Omental fat pad (tissue), 4 donors: Measurements from ENCODE around the gene GNB2. TPM values are rescaled to one million over a fixed set of nuclear protein-coding genes. Genes with fewer than 3 reads are reported as not detected.

ENCODE experiments used
- ATAC-seq: fragments of 150-250 bp; one replicate; pipeline ENCODE4 v1.9.1; 2016; ENCODE audit warnings: mild to moderate bottlenecking, moderate library complexity; ENCODE audit not compliant: low FRiP score
- DNase-seq: peaks from one replicate; pipeline ENCODE4 v3.0.0-alpha.2; 2019; ENCODE audit warnings: low spot score
- total RNA-seq, 4 donors: library from RNA; depleted of rRNA; stranded (reverse); fragments of >200 nt; gene quantifications; one replicate each; pipeline ENCODE4 v1.1.0, GENCODE V29; 2016
- TF ChIP-seq, protein P1 (sequence below), 3 donors: fragments of 450-650 bp; IDR thresholded peaks; one replicate each; pipeline ENCODE4 v1.5.1; 2016 to 2017; ENCODE audit warnings: antibody characterized with exemption in 3 of 3, mild to moderate bottlenecking in 3 of 3, moderate library complexity in 2 of 3

GNB2 gene
- total RNA-seq = 100 to 1,000 TPM; 145 to 245 (median 203) TPM

DNA sequence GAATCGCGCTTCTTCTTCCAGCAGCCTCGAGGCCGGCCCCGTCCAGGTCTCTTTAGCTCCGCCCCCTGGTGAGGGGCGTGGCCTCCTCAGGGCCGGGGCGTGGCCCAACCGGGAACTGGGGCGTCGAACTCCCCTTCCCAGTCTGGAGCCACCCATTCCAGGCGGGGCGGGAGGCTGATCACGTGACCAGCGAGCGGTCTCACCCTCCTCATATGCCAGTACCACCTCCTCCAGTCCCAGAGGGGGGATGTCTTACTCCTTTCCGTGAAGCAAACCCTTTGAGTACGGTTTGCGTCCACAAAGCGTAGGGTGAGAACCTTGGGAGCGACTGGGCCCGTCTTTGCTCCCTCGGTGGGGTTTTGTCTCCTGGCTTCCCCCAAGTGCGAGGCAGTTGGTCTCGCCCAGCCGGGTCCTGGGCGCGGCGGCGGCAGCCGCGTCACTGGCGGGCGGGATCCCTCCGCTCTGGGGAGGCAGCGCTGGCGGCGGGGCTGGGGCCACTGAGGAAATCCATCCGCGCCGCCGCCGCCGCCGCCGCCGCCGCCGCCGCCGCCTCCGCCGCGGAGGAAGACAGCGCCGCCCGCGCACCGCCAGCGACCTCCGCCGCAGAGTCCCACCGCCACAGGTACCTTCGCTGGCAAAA is at the start of gene GNB2:
Gene GNB2 (plus strand): TSS at position 439 of the 640 bp plus-strand sequence. CDS start 2,526 bp downstream, outside the sequence.
- peak; percentile 93 for ATAC-seq
- TF ChIP-seq, protein P1, sequence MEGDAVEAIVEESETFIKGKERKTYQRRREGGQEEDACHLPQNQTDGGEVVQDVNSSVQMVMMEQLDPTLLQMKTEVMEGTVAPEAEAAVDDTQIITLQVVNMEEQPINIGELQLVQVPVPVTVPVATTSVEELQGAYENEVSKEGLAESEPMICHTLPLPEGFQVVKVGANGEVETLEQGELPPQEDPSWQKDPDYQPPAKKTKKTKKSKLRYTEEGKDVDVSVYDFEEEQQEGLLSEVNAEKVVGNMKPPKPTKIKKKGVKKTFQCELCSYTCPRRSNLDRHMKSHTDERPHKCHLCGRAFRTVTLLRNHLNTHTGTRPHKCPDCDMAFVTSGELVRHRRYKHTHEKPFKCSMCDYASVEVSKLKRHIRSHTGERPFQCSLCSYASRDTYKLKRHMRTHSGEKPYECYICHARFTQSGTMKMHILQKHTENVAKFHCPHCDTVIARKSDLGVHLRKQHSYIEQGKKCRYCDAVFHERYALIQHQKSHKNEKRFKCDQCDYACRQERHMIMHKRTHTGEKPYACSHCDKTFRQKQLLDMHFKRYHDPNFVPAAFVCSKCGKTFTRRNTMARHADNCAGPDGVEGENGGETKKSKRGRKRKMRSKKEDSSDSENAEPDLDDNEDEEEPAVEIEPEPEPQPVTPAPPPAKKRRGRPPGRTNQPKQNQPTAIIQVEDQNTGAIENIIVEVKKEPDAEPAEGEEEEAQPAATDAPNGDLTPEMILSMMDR (IDR thresholded peaks at IDR 0.05) = no peak
- peak; percentile 98 for DNase-seq

DNA sequence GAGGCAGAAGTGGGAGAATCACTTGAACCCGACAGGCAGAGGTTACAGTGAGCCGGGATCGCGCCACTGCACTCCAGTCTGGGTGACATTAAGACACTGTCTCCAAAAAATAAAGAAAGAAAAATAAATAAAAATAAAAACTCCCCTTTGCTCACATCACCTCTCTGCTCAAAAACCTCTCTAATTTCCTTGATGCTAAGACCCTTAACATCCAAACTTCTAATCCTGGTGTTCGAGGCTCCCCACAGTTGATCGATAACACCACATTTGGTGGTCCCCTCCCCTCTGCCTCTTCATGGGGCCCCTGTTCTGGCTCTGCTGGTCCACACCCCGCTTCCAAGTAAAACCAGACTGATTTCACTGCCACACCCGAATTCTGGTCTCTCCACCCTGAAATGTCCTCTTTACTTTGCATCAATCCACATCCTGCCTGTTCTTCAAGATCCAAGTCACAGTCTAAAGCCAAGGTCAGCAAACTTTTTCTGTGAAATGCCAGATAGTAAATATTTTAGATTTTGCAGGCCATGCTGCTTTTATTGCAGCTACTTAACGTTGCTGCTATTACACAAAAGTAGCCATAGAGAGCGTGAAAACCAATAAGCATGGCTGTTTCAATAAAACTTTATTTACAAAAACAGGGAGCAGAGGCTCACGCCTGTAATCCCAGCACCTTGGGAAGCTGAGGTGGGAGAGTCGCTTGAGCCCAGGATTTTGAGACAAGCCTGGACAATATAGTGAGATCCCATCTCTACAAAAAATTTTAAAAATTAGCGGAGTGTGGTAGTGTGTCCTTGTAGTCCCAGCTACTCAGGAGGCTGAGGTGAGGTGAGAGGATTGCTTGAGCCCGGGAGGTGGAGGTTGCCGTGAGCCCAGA is 49.4 kb upstream of the GNB2 start:
- ATAC-seq (no peak), DNase-seq (no peak)
- TF ChIP-seq, protein P1 (IDR thresholded peaks at IDR 0.05) = no peak

DNA sequence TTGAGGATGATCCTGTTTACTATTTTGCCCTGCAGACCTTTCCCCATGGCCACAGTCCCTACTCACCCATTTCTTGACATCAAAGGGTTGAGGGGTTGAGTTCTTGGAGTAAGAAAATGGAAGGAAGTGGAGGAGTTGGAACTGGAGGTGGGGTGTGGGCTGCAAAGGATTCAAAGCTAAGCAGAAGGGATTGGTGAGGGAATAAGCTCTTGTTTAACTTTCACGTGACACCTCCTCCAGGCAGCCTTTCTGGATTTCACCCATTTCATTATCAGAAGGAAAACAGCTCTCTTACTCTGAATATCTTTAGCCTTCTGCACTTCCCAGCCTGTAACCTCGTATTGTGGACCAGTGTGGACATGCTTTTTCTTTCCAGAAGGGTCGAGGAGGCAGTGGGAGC is 47.5 kb upstream of the GNB2 start:
- ATAC-seq (no peak), DNase-seq (no peak)
- TF ChIP-seq, protein P1 (IDR thresholded peaks at IDR 0.05) = no peak

DNA sequence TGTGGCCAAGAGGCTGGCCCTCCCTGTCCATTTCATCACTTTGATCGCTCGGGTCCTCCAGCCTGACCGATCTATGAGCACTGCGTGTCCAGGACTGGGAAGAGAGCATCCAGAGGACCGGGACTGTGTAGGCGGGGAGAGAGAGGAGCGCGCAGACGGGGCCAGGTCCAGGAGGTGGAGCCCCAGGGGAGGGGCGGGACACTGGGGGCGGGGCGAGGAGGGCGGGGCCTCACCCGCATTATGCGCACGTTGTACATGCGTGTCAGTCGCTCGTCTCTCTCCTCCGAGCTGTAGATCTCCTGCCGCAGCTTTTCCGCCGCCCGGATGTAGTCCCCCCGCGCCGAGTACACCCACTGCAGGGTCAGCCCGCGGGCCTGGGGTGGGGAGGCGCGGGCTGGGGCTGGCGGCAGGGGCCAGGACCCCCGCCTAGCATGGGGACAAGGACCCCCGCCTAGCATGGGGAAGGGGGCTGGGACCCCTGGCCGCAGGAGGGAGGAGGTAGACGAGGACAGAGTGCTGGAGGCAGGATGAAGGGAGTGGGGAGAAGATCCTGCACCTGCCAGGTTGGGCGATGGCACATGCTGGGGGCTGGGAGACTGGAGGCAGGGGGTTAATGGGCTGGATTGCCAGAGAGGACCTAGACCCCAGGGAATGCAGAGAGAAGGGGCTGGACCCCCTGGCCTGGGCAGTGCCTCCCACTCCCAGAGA is 46.9 kb upstream of the GNB2 start:
- peak; percentile 52 for DNase-seq
- peak; percentile 97 for ATAC-seq
- TF ChIP-seq, protein P1 (IDR thresholded peaks at IDR 0.05) = no peak

DNA sequence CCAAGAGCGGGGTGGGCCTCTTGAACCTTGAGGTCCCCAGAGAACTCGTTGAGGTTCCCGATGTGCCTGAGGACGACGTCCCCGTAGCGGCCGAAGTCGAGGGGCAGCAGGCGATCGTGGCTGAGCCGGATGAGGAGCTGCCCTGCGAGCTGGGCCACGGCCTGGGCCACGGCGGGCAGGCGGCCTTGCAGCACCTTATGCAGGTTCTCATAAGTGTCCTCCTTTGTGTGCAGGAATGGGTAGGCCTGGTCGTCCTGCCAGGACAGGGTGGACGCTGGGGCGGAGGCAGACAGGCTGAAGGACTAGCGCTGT is 46.3 kb upstream of the GNB2 start:
- ATAC-seq = no peak
- DNase-seq = no peak
- TF ChIP-seq, protein P1 (IDR thresholded peaks at IDR 0.05) = no peak

DNA sequence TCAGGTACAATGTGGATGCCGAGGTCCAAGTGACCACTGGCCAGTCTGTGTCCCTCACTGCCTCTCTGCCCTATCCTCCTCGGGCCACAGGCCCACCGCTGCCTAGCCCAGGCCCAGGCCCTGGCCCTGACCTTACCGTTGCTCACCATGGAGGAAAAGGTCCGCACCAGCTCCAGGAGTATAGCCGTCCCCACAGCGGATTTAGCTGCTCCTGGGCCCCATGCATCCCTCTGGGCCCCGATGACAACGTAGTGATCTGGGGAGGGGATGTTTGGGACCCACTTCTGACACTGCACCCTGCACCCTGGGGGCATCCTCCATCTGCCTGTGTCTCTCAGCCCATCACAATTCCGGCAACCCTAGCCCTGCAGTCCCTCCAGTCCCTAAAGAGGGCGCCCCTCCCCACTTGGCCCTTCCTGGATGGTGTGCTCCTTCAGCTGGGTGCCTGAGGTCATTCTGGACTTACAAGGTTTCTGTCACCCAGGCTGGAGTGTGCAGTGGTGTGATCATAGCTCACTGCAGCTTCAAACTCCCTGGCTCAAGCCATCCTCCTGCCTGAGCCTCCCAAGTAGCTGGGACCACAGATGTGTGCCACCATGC is 44.3 kb upstream of the GNB2 start:
- TF ChIP-seq, protein P1 (IDR thresholded peaks at IDR 0.05) = no peak
- no peak for ATAC-seq

More for the DNA sequence above, 44.3 kb upstream of the GNB2 start:
- no peak for DNase-seq
